Tibial artery (tissue), 4 donors: ENCODE data around the gene ANKRD42.
A peak's percentile ranks its signal among the peaks of the same experiment; 100 is the strongest.
"Not testable (repeated sequence)": the region's sequence is repeated elsewhere in the genome, so short reads cannot be mapped to it uniquely, and the experiment has no call there.

Experiments
- DNase-seq, 2 donors: peaks; one replicate each; pipeline ENCODE4 v3.0.0-alpha.2; 2019
- H3K27ac ChIP-seq, 2 donors: fragments of 200-600 bp; sonication (generic) in 1 of 2; 1 replicate in 1 of 2; 2 replicates in 1 of 2; pipeline ENCODE4 v1.5.1; 2018 to 2019; ENCODE audit warnings: mild to moderate bottlenecking in 1 of 2
- H3K27me3 ChIP-seq, 2 donors: fragments of 200-600 bp; sonication (generic) in 1 of 2; one replicate each; pipeline versions ENCODE4 v1.5.1 to v1.6.0; 2016 to 2019
- H3K36me3 ChIP-seq, 3 donors: fragments of 200-600 bp; sonication (generic) in 2 of 3; one replicate each; pipeline ENCODE4 v1.5.1; 2016 to 2019; ENCODE audit warnings: mild to moderate bottlenecking in 2 of 3
- H3K4me1 ChIP-seq, 4 donors: fragments of 200-600 bp; sonication (generic) in 2 of 4; 1 replicate in 3 of 4; 2 replicates in 1 of 4; pipeline ENCODE4 v1.5.1; 2016 to 2019
- H3K4me3 ChIP-seq, 2 donors: fragments of 200-600 bp; sonication (generic) in 1 of 2; 1 replicate in 1 of 2; 2 replicates in 1 of 2; pipeline ENCODE4 v1.5.1; 2018 to 2019; ENCODE audit warnings: mild to moderate bottlenecking in 2 of 2
- H3K9me3 ChIP-seq, 3 donors: fragments of 200-600 bp; sonication (generic) in 1 of 3; one replicate each; pipeline ENCODE4 v1.5.1; 2016 to 2019
- intact Hi-C: fragments of 100-400 bp; cut with DNase I; formaldehyde crosslinking; loops from one replicate; pipeline ENCODE4 v1.15.0; 2023; ENCODE audit warnings: low total_unique reads
- TF ChIP-seq, protein P1 (sequence below), 2 experiments: fragments of 200-600 bp in 1 of 2; fragments of 450-650 bp in 1 of 2; IDR thresholded peaks; one replicate each; pipeline ENCODE4 v1.5.1; 2017 to 2019; ENCODE audit warnings: antibody characterized with exemption in 2 of 2, mild to moderate bottlenecking in 1 of 2, moderate library complexity in 1 of 2

Gene ANKRD42

GRCh38 chr11:83256602-83257340, 63.3 kb downstream of the ANKRD42 start:
- peak overlapping the region in 1 of 2 donors; percentile 11 for H3K4me3 ChIP-seq
- no peaks in the 10 kb centered on the region for H3K9me3 ChIP-seq
- intact Hi-C loops: no loop called here
- TF ChIP-seq, protein P1, sequence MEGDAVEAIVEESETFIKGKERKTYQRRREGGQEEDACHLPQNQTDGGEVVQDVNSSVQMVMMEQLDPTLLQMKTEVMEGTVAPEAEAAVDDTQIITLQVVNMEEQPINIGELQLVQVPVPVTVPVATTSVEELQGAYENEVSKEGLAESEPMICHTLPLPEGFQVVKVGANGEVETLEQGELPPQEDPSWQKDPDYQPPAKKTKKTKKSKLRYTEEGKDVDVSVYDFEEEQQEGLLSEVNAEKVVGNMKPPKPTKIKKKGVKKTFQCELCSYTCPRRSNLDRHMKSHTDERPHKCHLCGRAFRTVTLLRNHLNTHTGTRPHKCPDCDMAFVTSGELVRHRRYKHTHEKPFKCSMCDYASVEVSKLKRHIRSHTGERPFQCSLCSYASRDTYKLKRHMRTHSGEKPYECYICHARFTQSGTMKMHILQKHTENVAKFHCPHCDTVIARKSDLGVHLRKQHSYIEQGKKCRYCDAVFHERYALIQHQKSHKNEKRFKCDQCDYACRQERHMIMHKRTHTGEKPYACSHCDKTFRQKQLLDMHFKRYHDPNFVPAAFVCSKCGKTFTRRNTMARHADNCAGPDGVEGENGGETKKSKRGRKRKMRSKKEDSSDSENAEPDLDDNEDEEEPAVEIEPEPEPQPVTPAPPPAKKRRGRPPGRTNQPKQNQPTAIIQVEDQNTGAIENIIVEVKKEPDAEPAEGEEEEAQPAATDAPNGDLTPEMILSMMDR (IDR thresholded peaks at IDR 0.05): no peak
- H3K27ac ChIP-seq: peak overlapping the region; percentile 36 to 66
- H3K27me3 ChIP-seq: no peaks in the 10 kb centered on the region
- H3K4me1 ChIP-seq: peaks cover 0 to 58% (median 11%) of the 10 kb centered on the region in 4 donors
- no peak for DNase-seq
- peaks cover 8 to 33% (median 9%) of the 10 kb centered on the region in 3 donors for H3K36me3 ChIP-seq

GRCh38 chr11:83257761-83258168, 64.3 kb downstream of the ANKRD42 start:
- H3K27me3 ChIP-seq: no peaks in the 10 kb centered on the region
- peak in 1 of 2 donors; percentile 71 for DNase-seq
- peaks cover 11 to 34% (median 16%) of the 10 kb centered on the region in 3 donors for H3K36me3 ChIP-seq
- TF ChIP-seq, protein P1 (IDR thresholded peaks at IDR 0.05): no peak
- intact Hi-C loops: no loop called here
- peak overlapping the region in 1 of 2 donors; percentile 11 for H3K4me3 ChIP-seq
- H3K27ac ChIP-seq: peak overlapping the region; percentile 36 to 66
- H3K9me3 ChIP-seq: no peaks in the 10 kb centered on the region
- peaks cover 0 to 58% (median 11%) of the 10 kb centered on the region in 4 donors for H3K4me1 ChIP-seq

GRCh38 chr11:83259559-83259958, 66.0 kb downstream of the ANKRD42 start:
- intact Hi-C loops: no loop called here
- Histone ChIP-seq H3K4me1 (peaks cover 0 to 40% (median 11%) of the 10 kb centered on the region in 4 donors), H3K27me3 (no peaks in the 10 kb centered on the region), H3K9me3 (no peaks in the 10 kb centered on the region), H3K27ac (no peak overlapping the region), H3K36me3 (peaks cover 21 to 52% (median 34%) of the 10 kb centered on the region in 3 donors), H3K4me3 (no peak overlapping the region)
- TF ChIP-seq, protein P1 (IDR thresholded peaks at IDR 0.05): no peak
- DNase-seq: no peak

DNA sequence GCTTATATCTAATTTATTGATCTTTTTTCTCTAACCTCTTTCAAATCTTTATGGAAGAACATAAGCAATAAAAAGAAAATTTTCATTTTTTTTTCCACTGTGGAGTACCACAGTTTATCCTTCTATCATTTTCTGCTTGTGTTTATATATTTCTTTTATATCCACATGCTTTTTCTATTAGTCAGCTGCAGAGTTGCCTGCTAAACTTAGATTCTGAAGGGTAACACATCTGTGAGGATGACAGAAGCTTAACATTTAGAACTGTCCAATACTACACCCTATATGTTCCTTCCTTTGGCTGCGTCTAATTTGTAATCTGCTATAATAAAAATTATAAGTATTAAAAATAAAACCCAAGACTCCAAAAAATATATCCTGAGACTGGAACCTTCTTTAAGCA, 71.8 kb downstream of the ANKRD42 start:
- TF ChIP-seq, protein P1 (IDR thresholded peaks at IDR 0.05): no peak
- Histone ChIP-seq H3K27ac (no peak overlapping the region), H3K9me3 (no peaks in the 10 kb centered on the region), H3K4me3 (no peak overlapping the region), H3K4me1 (no peaks in the 10 kb centered on the region), H3K36me3 (peaks cover 43 to 60% (median 55%) of the 10 kb centered on the region in 3 donors), H3K27me3 (no peaks in the 10 kb centered on the region)
- DNase-seq: no peak
- intact Hi-C loops: no loop called here

DNA sequence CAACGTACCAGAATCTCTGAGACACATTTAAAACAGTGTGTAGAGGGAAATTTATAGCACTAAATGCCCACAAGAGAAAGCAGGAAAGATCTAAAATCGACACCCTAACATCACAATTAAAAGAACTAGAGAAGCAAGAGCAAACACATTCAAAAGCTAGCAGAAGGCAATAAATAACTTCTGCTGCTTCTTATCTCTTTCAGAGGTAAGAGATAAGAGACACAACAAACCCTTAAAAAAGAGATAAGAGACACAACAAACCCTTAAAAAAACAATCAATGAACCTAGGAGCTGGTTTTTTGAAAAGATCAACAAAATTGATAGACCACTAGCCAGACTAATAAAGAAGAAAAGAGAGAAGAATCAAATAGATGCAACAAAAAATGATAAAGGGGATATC, 75.6 kb downstream of the ANKRD42 start:
- intact Hi-C loops, H3K27me3 ChIP-seq, H3K27ac ChIP-seq, H3K9me3 ChIP-seq, DNase-seq, H3K4me3 ChIP-seq, H3K4me1 ChIP-seq: not testable (repeated sequence)
- peaks cover 50 to 64% (median 58%) of the 10 kb centered on the region in 3 donors for H3K36me3 ChIP-seq

GRCh38 chr11:83271734-83272133, 78.2 kb downstream of the ANKRD42 start:
- H3K9me3 ChIP-seq, H3K4me1 ChIP-seq, intact Hi-C loops: not testable (repeated sequence)

More at GRCh38 chr11:83271734-83272133, 78.2 kb downstream of the ANKRD42 start:
- not testable (repeated sequence) for H3K4me3 ChIP-seq, DNase-seq, H3K27ac ChIP-seq, H3K27me3 ChIP-seq
- peaks cover 31 to 61% (median 57%) of the 10 kb centered on the region in 3 donors for H3K36me3 ChIP-seq
